Ascending aorta (tissue), 2 donors: Measurements from ENCODE around the gene IBSP. TPM values are rescaled to one million over a fixed set of nuclear protein-coding genes. Genes with fewer than 3 reads are reported as not detected.

Source experiments
- DNase-seq, 2 donors: peaks; one replicate each; pipeline ENCODE4 v3.0.0-alpha.2; 2019; ENCODE audit warnings: low spot score in 2 of 2
- H3K27ac ChIP-seq, 2 donors: fragments of 200-600 bp; sonication (generic); one replicate each; pipeline ENCODE4 v1.5.1; 2016 to 2017; ENCODE audit warnings: mild to moderate bottlenecking in 1 of 2
- H3K27me3 ChIP-seq: fragments of 200-600 bp; sonication (generic); one replicate; pipeline ENCODE4 v1.5.1; 2017
- H3K36me3 ChIP-seq, 2 donors: fragments of 200-600 bp; sonication (generic); one replicate each; pipeline ENCODE4 v1.5.1; 2016
- H3K4me1 ChIP-seq, 2 donors: fragments of 200-600 bp; sonication (generic); one replicate each; pipeline ENCODE4 v1.5.1; 2016 to 2017; ENCODE audit warnings: mild to moderate bottlenecking in 1 of 2
- H3K4me3 ChIP-seq, 2 donors: fragments of 200-600 bp; sonication (generic); one replicate each; pipeline ENCODE4 v1.5.1; 2016 to 2017; ENCODE audit warnings: mild to moderate bottlenecking in 1 of 2
- H3K9me3 ChIP-seq, 2 donors: fragments of 200-600 bp; sonication (generic); one replicate each; pipeline ENCODE4 v1.5.1; 2016
- CTCF ChIP-seq, 3 experiments: fragments of 200-600 bp in 2 of 3; fragments of 450-650 bp in 1 of 3; sonication (generic) in 2 of 3; IDR thresholded peaks; one replicate each; pipeline ENCODE4 v1.5.1; 2016 to 2019; ENCODE audit warnings: antibody characterized with exemption in 3 of 3, mild to moderate bottlenecking in 1 of 3, moderate library complexity in 1 of 3
- intact Hi-C: fragments of 100-400 bp; cut with DNase I; formaldehyde crosslinking; loops from one replicate; pipeline ENCODE4 v1.15.1; 2023
- total RNA-seq: library from RNA; depleted of rRNA; stranded (reverse); fragments of >200 nt; gene quantifications from one replicate; pipeline ENCODE4 v1.1.0, GENCODE V29; 2016

The IBSP gene
- total RNA-seq, 1 donor from 2014 or later: not detected

GRCh38 chr4:87805971-87806370, 6.6 kb downstream of the IBSP start:
- H3K4me3 ChIP-seq: no peak overlapping the region
- H3K27ac ChIP-seq: no peak overlapping the region
- no peaks in the 10 kb centered on the region for H3K4me1 ChIP-seq
- no peak for TF ChIP-seq CTCF (IDR thresholded peaks at IDR 0.05)
- no peaks in the 10 kb centered on the region for H3K36me3 ChIP-seq
- no peaks in the 10 kb centered on the region for H3K27me3 ChIP-seq
- intact Hi-C loops: no loop called here
- no peak for DNase-seq
- H3K9me3 ChIP-seq: no peaks in the 10 kb centered on the region

DNA sequence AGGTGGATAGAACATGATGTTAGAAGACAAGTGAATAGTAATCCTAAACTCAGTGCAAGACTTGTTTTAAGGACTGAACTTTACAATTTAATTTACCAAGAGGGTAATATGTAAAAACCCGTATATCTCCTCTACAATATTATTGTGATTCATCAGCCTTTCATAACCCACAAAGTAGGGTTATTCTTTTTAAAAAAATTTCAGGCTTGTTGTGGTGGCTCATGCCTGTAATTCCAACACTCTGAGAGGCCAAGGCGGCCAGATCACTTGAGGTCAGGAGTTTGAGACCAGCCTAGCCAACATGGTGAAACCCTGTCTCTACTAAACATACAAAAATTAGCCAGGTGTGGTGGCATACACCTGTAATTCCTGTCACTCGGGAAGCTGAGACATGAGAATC, 7.2 kb downstream of the IBSP start:
- no peak for DNase-seq
- no peak overlapping the region for H3K27ac ChIP-seq
- no peaks in the 10 kb centered on the region for H3K4me1 ChIP-seq
- no peaks in the 10 kb centered on the region for H3K27me3 ChIP-seq
- no peaks in the 10 kb centered on the region for H3K36me3 ChIP-seq
- H3K9me3 ChIP-seq: no peaks in the 10 kb centered on the region
- TF ChIP-seq CTCF (IDR thresholded peaks at IDR 0.05): no peak
- intact Hi-C loops: no loop called here
- H3K4me3 ChIP-seq: no peak overlapping the region

DNA sequence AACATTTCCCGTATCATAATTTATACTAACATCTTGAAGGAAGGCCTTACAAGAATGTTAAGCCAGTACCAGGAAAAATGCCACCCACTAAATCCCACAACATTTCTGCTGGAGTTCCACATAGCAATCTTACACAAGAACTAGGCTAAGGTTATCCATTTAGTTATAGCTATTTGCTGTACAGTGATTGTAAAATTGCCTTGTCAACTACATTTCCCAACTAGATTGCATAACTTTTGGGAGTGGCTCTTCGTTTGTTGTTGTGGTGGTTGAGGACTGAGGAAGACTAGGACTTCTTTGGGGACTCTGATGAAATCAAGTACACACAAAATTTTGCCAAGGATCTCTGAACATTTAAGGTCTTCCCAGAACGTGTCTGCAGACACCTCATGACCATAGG, 8.0 kb downstream of the IBSP start:
- H3K4me3 ChIP-seq: no peak overlapping the region
- H3K27me3 ChIP-seq: no peaks in the 10 kb centered on the region
- H3K27ac ChIP-seq: no peak overlapping the region
- TF ChIP-seq CTCF (IDR thresholded peaks at IDR 0.05): no peak
- H3K9me3 ChIP-seq: no peaks in the 10 kb centered on the region
- no peaks in the 10 kb centered on the region for H3K36me3 ChIP-seq
- H3K4me1 ChIP-seq: no peaks in the 10 kb centered on the region
- intact Hi-C loops: no loop called here
- no peak for DNase-seq

DNA sequence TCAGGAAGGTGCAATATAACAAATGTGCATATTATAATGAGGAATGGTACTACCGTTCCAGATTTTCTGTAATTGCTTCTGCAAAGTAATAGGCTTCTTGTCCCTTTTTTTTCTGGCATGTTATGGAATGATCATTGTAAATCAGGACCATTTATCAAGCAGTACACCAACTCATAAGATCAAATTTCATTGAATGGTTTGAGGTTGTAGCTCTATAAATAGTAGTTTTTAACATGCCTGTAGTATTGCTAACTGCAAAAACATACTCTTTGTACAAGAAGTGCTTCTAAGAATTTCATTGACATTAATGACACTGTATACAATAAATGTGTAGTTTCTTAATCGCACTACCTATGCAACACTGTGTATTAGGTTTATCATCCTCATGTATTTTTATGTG, 12.6 kb downstream of the IBSP start:
- no peak for TF ChIP-seq CTCF (IDR thresholded peaks at IDR 0.05)
- Histone ChIP-seq H3K4me1 (no peaks in the 10 kb centered on the region), H3K9me3 (no peaks in the 10 kb centered on the region), H3K4me3 (no peak overlapping the region), H3K27ac (no peak overlapping the region), H3K27me3 (no peaks in the 10 kb centered on the region), H3K36me3 (no peaks in the 10 kb centered on the region)
- no peak for DNase-seq
- intact Hi-C loops: no loop called here

- intact Hi-C loops: no loop called here
- H3K9me3 ChIP-seq: no peaks in the 10 kb centered on the region
- no peaks in the 10 kb centered on the region for H3K36me3 ChIP-seq
- no peaks in the 10 kb centered on the region for H3K27me3 ChIP-seq
- H3K4me1 ChIP-seq: no peaks in the 10 kb centered on the region
- DNase-seq: no peak
- no peak overlapping the region for H3K4me3 ChIP-seq
- TF ChIP-seq CTCF (IDR thresholded peaks at IDR 0.05): no peak
- H3K27ac ChIP-seq: no peak overlapping the region
These were observed 20.0 kb downstream of the IBSP start for GRCh38 chr4:87819281-87819919.

DNA sequence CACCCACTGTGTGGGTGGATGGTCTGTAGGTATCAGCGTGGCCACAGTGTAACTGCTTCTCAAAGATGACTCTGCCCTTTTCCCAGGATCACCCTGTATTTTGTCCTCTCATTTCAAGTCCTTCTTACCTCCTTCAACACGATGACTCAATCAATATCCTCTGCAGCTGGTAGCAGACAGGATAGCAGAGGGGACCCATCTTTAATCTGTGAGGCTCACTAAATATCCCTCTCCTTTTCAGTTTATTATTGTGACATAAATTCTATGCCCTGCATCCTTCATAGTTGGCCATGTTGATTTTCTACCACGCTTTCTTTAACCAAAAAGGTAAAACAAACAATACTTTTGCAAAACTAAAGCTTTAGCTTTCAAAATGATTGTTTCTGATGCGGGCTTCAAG, 23.8 kb downstream of the IBSP start:
- DNase-seq: no peak
- no peak overlapping the region for H3K4me3 ChIP-seq
- no peaks in the 10 kb centered on the region for H3K27me3 ChIP-seq
- no peak for TF ChIP-seq CTCF (IDR thresholded peaks at IDR 0.05)
- H3K36me3 ChIP-seq: no peaks in the 10 kb centered on the region
- no peaks in the 10 kb centered on the region for H3K4me1 ChIP-seq
- H3K27ac ChIP-seq: no peak overlapping the region
- intact Hi-C loops: no loop called here
- H3K9me3 ChIP-seq: no peaks in the 10 kb centered on the region
